ENCODE data around the gene ABCB10. TPM values are rescaled to one million over a fixed set of nuclear protein-coding genes. Genes with fewer than 3 reads are reported as not detected.

ABCB10 gene
- total and polyA plus RNA-seq, 4 donors, result 14.5 to 20.0 (median 17.5) TPM

GRCh38 chr1:229544587-229544986 is 13.9 kb downstream of the ABCB10 start:
- no peak for DNase-seq (ENCODE audit: low read depth in 4 of 6, low spot score in 6 of 6)
- no peaks in the 10 kb centered on the region for H3K4me1 ChIP-seq (ENCODE audit: control insufficient read depth, insufficient read depth, low read length)
- no CpG with 5 or more reads among the region's 1 CpG for WGBS (ENCODE audit: insufficient coverage)
- H3K36me3 ChIP-seq (ENCODE audit: control insufficient read depth, insufficient read depth, low read length), result peaks cover 33% of the 10 kb centered on the region
- H3K9me3 ChIP-seq (ENCODE audit: control insufficient read depth, insufficient read depth, low read length), result no peaks in the 10 kb centered on the region
- H3K27me3 ChIP-seq (ENCODE audit: control insufficient read depth, insufficient read depth, low read length), result no peaks in the 10 kb centered on the region
- H3K27ac ChIP-seq (ENCODE audit: low read depth, low read length), result no peak overlapping the region
- H3K4me3 ChIP-seq (ENCODE audit: low read depth, low read length), result no peak overlapping the region

- no peak for DNase-seq (ENCODE audit: low read depth in 4 of 6, low spot score in 6 of 6)
- Histone ChIP-seq H3K36me3 (ENCODE audit: control insufficient read depth, insufficient read depth, low read length) (peaks cover 41% of the 10 kb centered on the region), H3K4me1 (ENCODE audit: control insufficient read depth, insufficient read depth, low read length) (no peaks in the 10 kb centered on the region), H3K4me3 (ENCODE audit: low read depth, low read length) (no peak overlapping the region), H3K27ac (ENCODE audit: low read depth, low read length) (no peak overlapping the region), H3K9me3 (ENCODE audit: control insufficient read depth, insufficient read depth, low read length) (no peaks in the 10 kb centered on the region), H3K27me3 (ENCODE audit: control insufficient read depth, insufficient read depth, low read length) (no peaks in the 10 kb centered on the region)
- WGBS (ENCODE audit: insufficient coverage), result 100% methylated on average over 1 of the region's 6 CpGs
Observed at GRCh38 chr1:229539863-229540506, 18.5 kb downstream of the ABCB10 start.

GRCh38 chr1:229538945-229539344 is 19.6 kb downstream of the ABCB10 start:
- Histone ChIP-seq H3K4me1 (ENCODE audit: control insufficient read depth, insufficient read depth, low read length) (no peaks in the 10 kb centered on the region), H3K27ac (ENCODE audit: low read depth, low read length) (no peak overlapping the region), H3K36me3 (ENCODE audit: control insufficient read depth, insufficient read depth, low read length) (peaks cover 42% of the 10 kb centered on the region), H3K9me3 (ENCODE audit: control insufficient read depth, insufficient read depth, low read length) (no peaks in the 10 kb centered on the region), H3K27me3 (ENCODE audit: control insufficient read depth, insufficient read depth, low read length) (no peaks in the 10 kb centered on the region), H3K4me3 (ENCODE audit: low read depth, low read length) (no peak overlapping the region)
- WGBS (ENCODE audit: insufficient coverage), result 100% methylated on average over 3 of the region's 5 CpGs
- no peak for DNase-seq (ENCODE audit: low read depth in 4 of 6, low spot score in 6 of 6)

GRCh38 chr1:229537894-229538293 is 20.6 kb downstream of the ABCB10 start:
- no peak overlapping the region for H3K4me3 ChIP-seq (ENCODE audit: low read depth, low read length)
- no peak for DNase-seq (ENCODE audit: low read depth in 4 of 6, low spot score in 6 of 6)
- no peaks in the 10 kb centered on the region for H3K4me1 ChIP-seq (ENCODE audit: control insufficient read depth, insufficient read depth, low read length)
- no peaks in the 10 kb centered on the region for H3K9me3 ChIP-seq (ENCODE audit: control insufficient read depth, insufficient read depth, low read length)
- H3K27me3 ChIP-seq (ENCODE audit: control insufficient read depth, insufficient read depth, low read length), result no peaks in the 10 kb centered on the region
- H3K27ac ChIP-seq (ENCODE audit: low read depth, low read length), result no peak overlapping the region
- no CpG with 5 or more reads among the region's 4 CpGs for WGBS (ENCODE audit: insufficient coverage)
- H3K36me3 ChIP-seq (ENCODE audit: control insufficient read depth, insufficient read depth, low read length), result peaks cover 45% of the 10 kb centered on the region

- no peak overlapping the region for H3K4me3 ChIP-seq (ENCODE audit: low read depth, low read length)
- H3K27ac ChIP-seq (ENCODE audit: low read depth, low read length), result no peak overlapping the region
- no peaks in the 10 kb centered on the region for H3K4me1 ChIP-seq (ENCODE audit: control insufficient read depth, insufficient read depth, low read length)
- H3K36me3 ChIP-seq (ENCODE audit: control insufficient read depth, insufficient read depth, low read length), result peaks cover 51% of the 10 kb centered on the region
- no peak for DNase-seq (ENCODE audit: low read depth in 4 of 6, low spot score in 6 of 6)
- no peaks in the 10 kb centered on the region for H3K27me3 ChIP-seq (ENCODE audit: control insufficient read depth, insufficient read depth, low read length)
- H3K9me3 ChIP-seq (ENCODE audit: control insufficient read depth, insufficient read depth, low read length), result no peaks in the 10 kb centered on the region
Observed at GRCh38 chr1:229536982-229537381, 21.5 kb downstream of the ABCB10 start.

- Histone ChIP-seq H3K4me3 (ENCODE audit: low read depth, low read length) (no peak overlapping the region), H3K27ac (ENCODE audit: low read depth, low read length) (no peak overlapping the region), H3K36me3 (ENCODE audit: control insufficient read depth, insufficient read depth, low read length) (peaks cover 54% of the 10 kb centered on the region), H3K4me1 (ENCODE audit: control insufficient read depth, insufficient read depth, low read length) (no peaks in the 10 kb centered on the region), H3K9me3 (ENCODE audit: control insufficient read depth, insufficient read depth, low read length) (no peaks in the 10 kb centered on the region), H3K27me3 (ENCODE audit: control insufficient read depth, insufficient read depth, low read length) (no peaks in the 10 kb centered on the region)
- no peak for DNase-seq (ENCODE audit: low read depth in 4 of 6, low spot score in 6 of 6)
Observed at GRCh38 chr1:229535230-229535629, 23.3 kb downstream of the ABCB10 start.

- Histone ChIP-seq H3K27me3 (ENCODE audit: control insufficient read depth, insufficient read depth, low read length) (no peaks in the 10 kb centered on the region), H3K27ac (ENCODE audit: low read depth, low read length) (no peak overlapping the region), H3K9me3 (ENCODE audit: control insufficient read depth, insufficient read depth, low read length) (no peaks in the 10 kb centered on the region), H3K4me1 (ENCODE audit: control insufficient read depth, insufficient read depth, low read length) (no peaks in the 10 kb centered on the region), H3K4me3 (ENCODE audit: low read depth, low read length) (no peak overlapping the region), H3K36me3 (ENCODE audit: control insufficient read depth, insufficient read depth, low read length) (peaks cover 47% of the 10 kb centered on the region)
- WGBS (ENCODE audit: insufficient coverage), result 89% methylated on average over 5 of the region's 6 CpGs
- no peak for DNase-seq (ENCODE audit: low read depth in 4 of 6, low spot score in 6 of 6)
Observed at GRCh38 chr1:229531326-229531725, 27.2 kb downstream of the ABCB10 start.

- H3K27ac ChIP-seq (ENCODE audit: low read depth, low read length), result no peak overlapping the region
- DNase-seq (ENCODE audit: low read depth in 4 of 6, low spot score in 6 of 6), result no peak
- peaks cover 46% of the 10 kb centered on the region for H3K36me3 ChIP-seq (ENCODE audit: control insufficient read depth, insufficient read depth, low read length)
- H3K9me3 ChIP-seq (ENCODE audit: control insufficient read depth, insufficient read depth, low read length), result no peaks in the 10 kb centered on the region
- WGBS (ENCODE audit: insufficient coverage), result 94% methylated on average over 5 of the region's 7 CpGs
- no peaks in the 10 kb centered on the region for H3K4me1 ChIP-seq (ENCODE audit: control insufficient read depth, insufficient read depth, low read length)
- no peak overlapping the region for H3K4me3 ChIP-seq (ENCODE audit: low read depth, low read length)
- H3K27me3 ChIP-seq (ENCODE audit: control insufficient read depth, insufficient read depth, low read length), result no peaks in the 10 kb centered on the region
Observed at GRCh38 chr1:229529639-229530038, 28.9 kb downstream of the ABCB10 start.

- no peaks in the 10 kb centered on the region for H3K9me3 ChIP-seq (ENCODE audit: control insufficient read depth, insufficient read depth, low read length)
- WGBS (ENCODE audit: insufficient coverage), result no CpG with 5 or more reads among the region's 1 CpG
- no peak overlapping the region for H3K4me3 ChIP-seq (ENCODE audit: low read depth, low read length)
- no peaks in the 10 kb centered on the region for H3K4me1 ChIP-seq (ENCODE audit: control insufficient read depth, insufficient read depth, low read length)
- peaks cover 44% of the 10 kb centered on the region for H3K36me3 ChIP-seq (ENCODE audit: control insufficient read depth, insufficient read depth, low read length)
- no peak for DNase-seq (ENCODE audit: low read depth in 4 of 6, low spot score in 6 of 6)
- H3K27me3 ChIP-seq (ENCODE audit: control insufficient read depth, insufficient read depth, low read length), result no peaks in the 10 kb centered on the region
- no peak overlapping the region for H3K27ac ChIP-seq (ENCODE audit: low read depth, low read length)
Observed at GRCh38 chr1:229526695-229527094, 31.8 kb downstream of the ABCB10 start.

GRCh38 chr1:229523052-229523451 is 35.5 kb downstream of the ABCB10 start:
- WGBS (ENCODE audit: insufficient coverage), result no CpG with 5 or more reads among the region's 1 CpG
- Histone ChIP-seq H3K36me3 (ENCODE audit: control insufficient read depth, insufficient read depth, low read length) (peaks cover 29% of the 10 kb centered on the region), H3K27ac (ENCODE audit: low read depth, low read length) (no peak overlapping the region), H3K27me3 (ENCODE audit: control insufficient read depth, insufficient read depth, low read length) (no peaks in the 10 kb centered on the region), H3K9me3 (ENCODE audit: control insufficient read depth, insufficient read depth, low read length) (no peaks in the 10 kb centered on the region), H3K4me3 (ENCODE audit: low read depth, low read length) (no peak overlapping the region), H3K4me1 (ENCODE audit: control insufficient read depth, insufficient read depth, low read length) (no peaks in the 10 kb centered on the region)
- DNase-seq (ENCODE audit: low read depth in 4 of 6, low spot score in 6 of 6), result no peak

Data from spinal cord (tissue), 10 donors.